HG03565 (cell line): ENCODE results near the gene PLCB3.
A peak's percentile ranks its signal among the peaks of the same experiment; 100 is the strongest.

ENCODE experiments used
- ATAC-seq: cut with Tn5 transposase; IDR thresholded peaks from one replicate; pipeline ENCODE4 v1.9.1; 2021; ENCODE audit warnings: mild to moderate bottlenecking, moderate library complexity; ENCODE audit not compliant: unreplicated experiment

PLCB3 gene

DNA sequence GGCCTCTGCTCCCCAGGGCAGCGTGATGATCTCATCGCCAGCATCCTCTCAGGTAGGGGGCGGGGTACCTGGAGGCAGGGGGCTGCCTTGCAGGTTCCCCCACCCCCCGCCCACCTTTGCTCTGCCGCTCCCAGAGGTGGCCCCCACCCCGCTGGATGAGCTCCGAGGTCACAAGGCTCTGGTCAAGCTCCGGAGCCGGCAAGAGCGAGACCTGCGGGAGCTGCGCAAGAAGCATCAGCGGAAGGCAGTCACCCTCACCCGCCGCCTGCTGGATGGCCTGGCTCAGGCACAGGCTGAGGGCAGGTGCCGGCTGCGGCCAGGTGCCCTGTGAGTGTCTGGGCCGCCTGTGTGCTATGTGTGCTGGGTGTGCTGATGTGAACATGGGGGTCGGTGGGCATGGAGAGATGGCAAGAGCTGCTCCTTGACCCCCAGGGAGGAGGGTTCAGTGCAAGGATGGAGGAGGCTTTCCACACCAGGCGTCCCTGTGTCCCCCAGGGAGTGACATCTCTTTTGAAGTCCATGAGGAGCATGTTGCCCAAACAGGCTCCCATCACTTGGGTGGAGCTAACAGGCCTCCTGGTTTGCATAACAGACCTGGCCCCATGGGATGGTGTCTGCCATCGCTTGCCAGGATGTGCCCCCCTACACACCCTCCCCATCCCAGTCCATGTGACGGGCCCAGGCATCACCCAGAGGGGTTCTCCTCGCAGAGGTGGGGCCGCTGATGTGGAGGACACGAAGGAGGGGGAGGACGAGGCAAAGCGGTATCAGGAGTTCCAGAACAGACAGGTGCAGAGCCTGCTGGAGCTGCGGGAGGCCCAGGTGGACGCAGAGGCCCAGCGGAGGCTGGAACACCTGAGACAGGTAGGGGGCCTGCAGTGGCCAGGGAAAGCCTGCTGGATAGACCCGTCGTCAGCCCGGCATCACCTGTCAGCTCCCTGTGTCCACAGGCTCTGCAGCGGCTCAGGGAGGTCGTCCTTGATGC is 14.1 kb downstream of the PLCB3 start:
- ATAC-seq = no peak

DNA sequence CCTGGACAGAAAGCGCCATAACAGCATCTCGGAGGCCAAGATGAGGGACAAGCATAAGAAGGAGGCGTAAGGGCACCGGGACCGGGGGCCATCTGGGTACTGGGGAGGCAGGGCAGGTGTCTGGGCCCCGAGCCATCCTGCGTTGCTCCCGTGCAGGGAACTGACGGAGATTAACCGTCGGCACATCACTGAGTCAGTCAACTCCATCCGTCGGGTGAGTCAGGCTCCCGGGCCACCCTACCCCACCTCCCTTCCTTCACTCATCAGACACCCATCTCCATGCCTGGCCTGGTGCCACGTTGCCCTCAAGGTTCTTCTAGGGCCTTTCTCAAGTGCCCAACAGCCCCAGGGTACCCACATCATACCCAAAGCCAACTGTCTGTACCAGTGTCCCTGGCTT is 15.0 kb downstream of the PLCB3 start:
- ATAC-seq = no peak

DNA sequence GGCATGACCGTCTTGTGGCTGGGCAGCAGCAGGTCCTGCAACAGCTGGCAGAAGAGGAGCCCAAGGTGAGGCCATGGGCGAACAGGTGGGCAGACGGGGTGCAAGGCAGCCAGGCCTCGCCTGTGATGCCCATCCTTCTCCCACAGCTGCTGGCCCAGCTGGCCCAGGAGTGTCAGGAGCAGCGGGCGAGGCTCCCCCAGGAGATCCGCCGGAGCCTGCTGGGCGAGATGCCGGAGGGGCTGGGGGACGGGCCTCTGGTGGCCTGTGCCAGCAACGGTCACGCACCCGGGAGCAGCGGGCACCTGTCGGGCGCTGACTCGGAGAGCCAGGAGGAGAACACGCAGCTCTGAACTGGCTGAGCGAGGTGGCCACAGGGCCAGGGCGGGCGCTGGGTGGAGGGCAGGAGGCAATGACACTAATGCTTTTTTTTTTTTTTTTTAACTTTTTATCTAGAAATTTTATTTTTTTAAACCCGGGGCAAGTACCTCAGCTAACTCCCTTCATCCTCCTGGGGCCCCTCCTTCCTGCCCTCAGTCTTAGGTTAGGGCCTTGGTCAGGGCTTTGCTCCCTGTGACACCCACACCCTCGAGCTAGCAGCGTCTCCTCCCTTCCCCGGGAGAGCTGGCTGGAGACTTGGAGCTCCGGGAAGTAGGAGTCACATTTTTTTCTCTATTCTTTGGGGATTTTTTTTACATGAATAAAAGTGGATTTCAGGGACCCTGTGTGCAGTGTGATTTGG is 16.0 kb downstream of the PLCB3 start:
- no peak for ATAC-seq

DNA sequence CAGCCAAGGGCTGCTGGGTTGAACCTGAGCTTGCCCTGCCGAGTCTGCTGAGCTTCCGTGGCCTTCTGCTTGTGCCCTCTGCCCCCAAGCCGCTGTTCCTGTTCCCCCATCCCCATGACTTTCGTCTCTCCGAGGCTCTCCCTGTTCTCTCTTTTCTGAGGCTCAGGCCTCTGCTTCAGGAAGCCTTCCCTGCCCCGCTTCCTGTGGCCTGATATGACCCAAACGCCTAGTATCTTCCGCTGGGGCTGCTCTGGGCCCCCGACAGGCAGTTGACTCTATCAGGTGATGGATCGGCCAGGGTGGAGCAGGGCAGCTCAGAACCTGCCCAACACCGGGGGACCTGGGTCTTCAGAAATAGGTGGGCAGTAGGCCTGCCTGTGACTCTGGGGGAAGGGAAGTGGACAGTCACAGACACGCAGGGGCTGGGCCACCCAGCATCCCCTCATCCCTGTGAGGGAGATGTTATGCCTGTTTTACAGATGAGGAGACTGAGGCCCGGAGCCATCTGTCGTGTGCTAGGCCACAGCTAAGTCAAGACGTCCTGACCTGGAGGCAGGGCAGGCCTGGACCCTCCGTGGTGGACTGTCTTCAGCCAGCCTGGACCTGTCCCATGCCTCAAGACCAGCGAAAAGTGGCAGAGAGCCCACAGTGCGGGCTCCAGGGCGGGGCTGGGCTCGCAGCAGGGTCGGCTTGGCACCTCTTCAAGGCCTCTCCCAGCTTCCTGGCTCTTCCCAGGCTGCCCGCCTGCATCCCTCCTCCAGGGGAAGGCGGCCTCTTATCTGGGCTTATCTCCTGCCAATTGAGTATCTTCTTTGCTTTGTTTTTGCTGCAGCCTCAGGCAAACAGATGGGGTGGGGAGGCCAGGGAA is 16.9 kb downstream of the PLCB3 start:
- ATAC-seq = no peak

DNA sequence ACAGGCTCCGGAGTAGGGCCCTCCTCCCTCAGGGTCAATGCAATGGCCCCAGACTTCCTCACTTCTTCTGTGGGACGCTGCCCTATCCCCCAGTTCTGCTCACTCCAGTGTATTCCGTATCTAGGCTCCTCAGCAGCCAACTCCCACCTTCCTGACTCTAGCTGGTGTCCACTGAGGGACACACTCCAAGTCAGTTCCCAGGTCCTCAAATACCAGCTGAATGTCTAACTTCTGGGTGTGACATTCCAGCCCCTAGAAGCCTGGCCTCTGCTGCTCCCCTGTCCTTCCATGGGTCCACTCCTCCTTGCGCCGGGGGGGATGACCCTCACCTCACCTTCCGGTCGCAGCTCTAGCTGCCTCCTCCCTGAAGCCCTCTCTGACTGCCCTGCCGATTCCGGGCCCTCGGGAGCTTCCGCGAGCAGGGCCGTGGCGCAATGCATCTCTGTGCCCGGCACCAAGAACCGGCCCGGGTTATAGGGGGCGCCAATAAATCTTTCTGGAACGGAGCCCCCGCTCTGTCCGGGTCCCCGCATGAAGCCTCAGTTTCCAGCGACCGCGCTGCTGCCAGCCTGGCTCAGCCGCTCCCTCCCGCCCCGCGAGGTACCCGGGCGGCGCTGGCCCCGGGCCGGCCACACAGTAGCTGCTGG is 17.7 kb downstream of the PLCB3 start:
- peak; percentile 4 for ATAC-seq

DNA sequence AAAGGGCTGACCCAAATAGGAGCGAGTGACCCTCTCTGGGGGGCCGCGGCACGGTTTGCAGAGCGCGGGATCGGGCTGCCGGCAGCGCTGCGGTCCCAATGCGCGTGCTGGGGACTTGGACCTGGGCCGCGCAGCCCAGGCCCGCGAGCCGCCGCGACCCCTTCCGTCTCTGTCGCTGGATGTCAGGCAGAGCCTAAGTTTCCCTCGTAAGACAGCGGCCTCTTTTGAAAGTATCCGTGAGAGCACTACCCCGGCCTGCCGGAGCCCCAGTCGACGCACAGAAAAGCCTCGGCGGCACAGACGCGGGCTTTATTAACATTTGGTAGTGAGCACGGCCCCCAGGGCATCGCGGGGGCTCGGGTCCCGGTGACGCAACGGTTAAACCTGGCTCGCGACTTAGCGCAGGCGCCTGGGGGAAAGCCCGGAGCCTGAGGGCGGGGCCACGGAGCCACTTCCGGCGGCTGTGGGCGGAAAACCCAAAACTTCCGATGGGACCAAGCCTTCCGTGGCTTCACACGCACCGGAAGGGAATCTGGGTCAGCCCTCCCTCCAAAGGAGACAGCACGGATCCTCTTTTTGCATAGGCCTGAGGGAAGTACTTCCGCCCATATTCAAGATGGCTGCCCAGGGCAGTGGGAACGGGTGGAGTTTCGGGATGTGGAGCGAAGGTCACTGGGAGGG is 18.4 kb downstream of the PLCB3 start:
- peak; percentile 46 for ATAC-seq

DNA sequence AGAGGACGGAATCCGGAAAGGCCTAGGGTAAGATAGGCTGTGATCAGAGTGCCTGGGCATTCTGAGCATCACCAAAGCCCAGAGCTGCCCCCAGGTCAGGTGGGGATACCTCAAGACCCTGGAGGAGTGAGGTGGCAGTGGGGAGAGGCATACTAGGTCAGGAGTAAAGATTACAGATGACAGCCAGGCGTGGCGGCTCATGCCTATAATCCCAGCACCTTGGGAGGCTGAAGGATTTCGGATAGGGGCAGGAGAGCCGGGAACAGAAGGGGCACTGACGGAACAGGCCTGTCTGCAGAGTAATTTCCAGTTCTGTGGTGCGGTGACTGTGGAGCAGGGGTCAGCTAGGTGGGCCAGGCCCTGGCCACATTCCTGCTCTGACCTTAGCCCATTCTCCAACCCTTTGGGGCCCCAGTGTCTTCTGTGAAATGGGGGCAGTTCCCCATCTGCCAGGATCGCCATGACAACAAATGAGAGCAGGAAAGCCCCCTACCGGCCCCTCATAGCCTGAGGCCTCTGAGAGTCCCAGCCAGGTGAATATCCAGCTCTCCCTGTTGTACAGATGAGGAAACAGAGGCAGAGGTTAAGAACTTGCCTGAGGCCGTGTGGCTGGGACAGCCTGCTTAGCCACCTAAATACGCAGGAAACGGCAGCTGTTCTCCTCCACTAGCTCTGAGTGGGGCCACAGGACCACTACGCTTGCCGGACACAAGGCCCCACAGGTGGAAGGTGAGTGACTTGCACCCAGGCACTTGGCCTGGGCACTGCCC is 23.9 kb downstream of the PLCB3 start:
- ATAC-seq = no peak

DNA sequence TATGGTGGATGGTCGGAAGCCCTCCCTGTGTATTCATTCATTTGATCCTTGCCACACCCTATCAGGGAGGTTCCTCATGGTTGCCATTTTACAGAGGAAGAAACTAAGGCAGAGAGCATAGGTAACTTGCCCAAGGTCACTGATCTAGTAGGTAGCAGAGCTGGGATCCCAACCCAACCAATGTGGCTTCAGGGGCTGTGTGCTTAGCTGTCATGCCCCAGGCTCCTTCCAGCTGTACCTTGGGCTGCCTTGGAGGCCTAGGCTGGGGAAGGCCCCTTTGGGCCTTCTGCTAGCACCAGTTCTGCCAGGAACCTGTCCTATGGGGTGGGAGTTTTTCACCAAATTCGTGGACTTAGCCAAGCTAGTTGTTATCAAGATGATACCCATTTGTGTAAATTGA is 24.5 kb downstream of the PLCB3 start:
- ATAC-seq = no peak

DNA sequence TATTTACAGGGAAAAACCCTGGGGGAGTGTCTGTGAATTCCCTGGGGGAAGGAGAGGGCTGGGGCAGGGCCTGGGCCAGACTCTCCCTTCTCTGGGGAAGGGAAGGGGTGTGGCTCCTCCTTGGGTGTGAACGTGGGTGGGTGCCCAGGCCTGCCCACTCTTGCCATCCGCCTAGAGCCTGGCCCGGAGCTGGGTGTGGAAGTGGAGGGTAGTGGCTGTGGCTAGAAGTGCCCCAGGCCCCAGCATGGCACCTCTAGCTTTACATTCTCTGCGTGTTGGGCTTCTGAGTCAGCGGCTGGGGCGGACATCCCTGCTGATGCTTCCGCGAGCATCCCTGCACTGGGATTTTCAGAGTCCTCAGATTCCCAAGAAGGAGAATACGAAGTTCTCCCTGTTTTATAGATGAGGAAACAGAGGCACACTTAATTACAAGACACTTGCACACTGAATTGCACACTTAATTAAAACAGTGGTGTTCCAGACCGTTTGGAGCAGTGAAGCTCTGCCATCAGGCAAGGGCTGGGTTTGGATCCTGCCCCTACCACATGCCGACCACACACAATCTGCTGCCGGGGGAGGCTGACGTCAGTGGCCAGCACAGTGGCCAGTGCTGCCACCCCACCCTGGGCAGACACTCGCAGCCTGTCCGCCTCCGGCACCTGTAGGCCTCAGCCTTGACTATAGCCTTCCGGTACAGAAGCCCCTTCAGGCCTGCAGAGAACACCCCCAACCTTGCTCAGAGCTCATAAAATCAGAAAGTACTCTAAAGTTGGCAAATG is 25.5 kb downstream of the PLCB3 start:
- ATAC-seq = no peak

DNA sequence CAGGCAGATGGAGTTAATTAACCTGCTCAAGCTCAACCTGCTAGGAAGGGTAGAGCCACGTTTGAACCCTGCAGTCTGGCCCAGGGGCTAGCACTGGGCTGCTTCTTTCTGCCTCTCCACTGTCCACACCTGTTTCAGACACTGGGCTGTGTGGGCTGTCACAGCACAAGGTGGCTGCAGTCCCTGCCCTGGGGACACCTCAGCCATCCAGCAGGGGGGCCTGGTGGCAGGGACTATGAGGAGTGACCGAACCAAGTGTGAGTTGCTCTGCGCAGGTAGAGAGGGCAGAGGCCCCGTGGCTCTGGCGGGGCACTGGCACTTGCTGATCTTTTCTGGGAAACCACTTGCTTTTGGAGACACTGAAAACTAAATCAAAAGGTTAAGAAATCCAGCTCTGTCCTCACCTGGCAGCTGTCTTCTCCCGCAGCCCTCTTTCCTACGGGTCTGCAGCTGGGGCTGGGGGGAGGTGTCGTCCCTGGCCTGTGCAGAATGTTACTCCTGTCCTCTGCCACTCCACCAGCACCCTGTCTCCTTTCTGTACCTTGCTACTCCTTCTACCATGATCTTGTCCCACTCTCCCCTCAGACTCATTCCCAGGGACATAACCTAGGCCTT is 27.4 kb downstream of the PLCB3 start:
- no peak for ATAC-seq

DNA sequence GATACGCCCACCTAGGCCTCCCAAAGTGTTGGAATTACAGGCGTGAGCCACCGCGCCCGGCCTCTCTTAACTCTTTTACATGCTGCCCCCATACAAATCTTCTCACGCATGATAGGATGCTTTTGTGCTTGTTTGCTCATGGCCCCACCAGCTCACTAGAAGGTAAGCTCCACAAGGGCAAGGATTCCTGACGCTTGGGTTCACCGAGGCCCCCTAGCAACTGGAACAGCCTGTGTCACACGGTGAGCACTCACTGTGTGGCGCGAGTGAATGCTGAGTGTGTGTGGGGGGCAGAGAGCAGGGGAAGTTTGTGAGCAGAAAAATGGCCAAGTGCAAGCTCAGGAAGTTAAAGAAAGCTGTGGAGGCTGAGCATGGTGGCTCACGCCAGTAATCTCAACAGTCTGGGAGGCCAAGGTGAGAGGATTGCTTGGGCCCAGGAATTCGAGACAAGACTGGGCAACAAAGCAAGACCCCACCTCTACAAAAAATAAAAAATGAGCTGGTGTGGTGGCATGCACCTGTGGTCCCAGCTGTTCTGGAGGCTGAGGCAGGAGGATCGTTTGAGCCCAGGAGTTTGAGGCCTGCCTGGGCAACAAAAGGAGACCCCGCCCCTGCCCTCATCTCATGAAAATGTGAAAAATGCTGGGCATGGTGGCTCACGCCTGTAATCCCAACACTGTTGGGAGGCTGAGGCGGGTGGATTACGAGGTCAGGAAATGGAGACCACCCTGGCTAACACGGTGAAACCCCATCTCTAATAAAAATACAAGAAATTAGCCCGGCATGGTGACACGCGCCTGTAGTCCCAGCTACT is 30.8 kb downstream of the PLCB3 start:
- no peak for ATAC-seq

DNA sequence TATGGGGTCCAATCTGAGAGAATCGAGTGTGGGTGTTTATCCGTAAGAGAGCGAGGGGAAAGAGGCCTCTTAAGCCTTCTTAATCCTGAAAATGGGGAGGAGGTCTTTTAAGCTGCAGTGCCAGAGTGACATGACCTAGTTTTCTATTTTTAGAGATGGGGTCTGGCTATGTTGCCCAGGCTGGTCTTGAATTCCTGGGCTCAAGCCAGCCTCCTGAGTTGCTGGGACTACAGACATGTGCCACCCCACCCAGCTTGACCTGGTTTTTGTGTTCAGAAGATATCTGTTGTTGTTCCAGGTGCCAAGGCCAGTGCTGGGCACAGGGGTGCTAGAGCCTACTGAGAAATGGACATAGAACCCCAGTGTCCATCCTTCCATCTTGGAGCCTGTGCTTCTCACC is 31.8 kb downstream of the PLCB3 start:
- ATAC-seq = no peak

DNA sequence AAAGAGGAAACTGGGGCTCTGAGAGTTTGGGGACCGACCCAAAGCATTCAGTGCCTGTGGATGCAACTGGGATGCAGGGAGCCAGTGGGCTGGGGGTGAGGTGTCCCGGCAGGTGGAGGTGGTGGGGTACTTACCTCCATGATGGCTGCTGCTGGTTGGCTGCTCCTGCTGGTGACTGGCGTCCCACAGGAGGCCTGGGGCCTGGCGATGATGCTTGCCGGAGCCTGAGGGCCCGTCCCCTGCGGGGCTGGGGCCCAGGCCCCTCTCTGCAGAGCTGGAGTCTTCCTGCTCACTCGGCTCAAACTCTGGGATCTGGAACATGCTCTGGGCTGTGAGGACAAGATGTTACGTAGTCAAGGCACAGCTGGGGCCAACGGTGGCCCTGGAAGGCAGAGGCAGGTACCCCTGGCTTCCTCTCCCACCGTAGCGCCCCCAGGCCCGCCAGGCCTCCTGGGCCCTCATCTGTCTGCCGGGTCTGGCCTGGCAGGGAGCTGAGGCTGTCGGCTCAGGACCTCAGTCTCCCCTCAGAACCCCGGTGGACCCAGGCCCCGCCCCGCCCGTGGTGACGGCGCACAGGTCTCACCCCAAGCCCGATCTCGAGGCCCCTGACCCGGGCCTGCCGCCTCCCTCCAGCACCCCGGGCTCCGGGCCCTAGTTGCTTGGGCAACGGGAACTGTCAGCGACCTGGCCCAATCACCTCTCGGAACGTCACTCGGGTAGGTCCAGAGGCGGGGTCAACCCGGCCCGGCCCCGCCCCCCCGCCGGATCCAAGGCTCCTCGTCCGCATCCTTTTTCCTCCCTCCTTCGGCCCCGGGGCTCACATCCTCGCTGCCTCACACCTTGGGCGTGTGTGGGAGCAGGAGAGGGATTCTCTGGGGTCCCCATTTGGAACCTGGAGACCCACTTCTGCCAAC is 33.0 kb downstream of the PLCB3 start, which contains the start of gene BAD:
Gene BAD (minus strand): TSS at position 618 of the 914 bp plus-strand sequence. CDS start 297 bp downstream, at position 321.
- ATAC-seq = peak; percentile 55

DNA sequence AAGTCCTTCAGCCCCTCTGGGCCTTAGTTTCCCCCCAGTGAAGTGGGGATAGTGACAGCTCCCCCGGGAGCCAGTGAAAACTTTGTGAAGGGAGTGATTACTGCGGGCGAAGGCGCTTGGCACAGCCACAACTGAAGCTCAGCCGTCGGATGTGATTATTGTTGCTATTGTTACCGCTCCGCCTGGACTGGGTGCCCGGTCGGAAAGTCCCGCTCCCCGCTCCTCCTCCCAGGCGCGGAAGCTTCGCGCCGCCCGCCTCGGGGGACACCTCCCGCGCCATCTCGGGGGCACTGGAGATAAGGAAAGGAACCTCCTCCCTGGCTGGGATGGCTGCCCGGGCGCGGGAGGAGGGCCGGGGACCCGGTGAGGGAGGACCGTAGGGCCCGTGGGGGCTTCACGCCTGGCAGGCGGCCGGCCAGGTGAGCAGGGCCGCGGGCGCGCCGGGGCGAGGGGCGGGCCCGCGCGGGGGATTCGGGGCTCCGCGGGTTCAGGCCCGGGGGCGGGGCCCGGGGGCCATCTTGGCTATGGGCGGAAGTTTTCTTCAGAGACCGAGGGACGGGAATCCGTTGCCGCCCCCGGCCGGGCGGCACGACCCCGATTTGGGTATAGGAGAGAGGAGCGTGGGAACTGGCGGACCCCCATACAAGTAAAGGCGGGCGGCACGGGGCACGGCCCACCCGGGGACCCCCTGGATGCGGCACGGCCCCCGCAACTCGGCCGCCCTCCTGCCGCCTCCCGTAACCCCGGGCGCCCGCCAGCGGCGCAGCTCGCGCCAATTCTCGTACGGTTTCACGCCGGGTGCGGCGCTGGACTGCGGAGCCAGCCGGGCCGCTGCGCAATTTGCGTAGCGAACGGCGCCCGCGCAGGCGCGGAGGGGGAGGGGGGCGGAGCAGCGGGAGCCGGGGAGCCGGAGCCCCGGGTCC is 33.9 kb downstream of the PLCB3 start, which contains the start of gene GPR137:
Gene GPR137 (plus strand): TSS at position 887 of the 923 bp plus-strand sequence. CDS start 677 bp downstream, outside the sequence.
- peak; percentile 48 for ATAC-seq
